Fibroblast of lung (primary cell): Measurements from ENCODE around the gene SPINDOC. TPM values are rescaled to one million over a fixed set of nuclear protein-coding genes. Genes with fewer than 3 reads are reported as not detected.

Source experiments
- DNase-seq, 2 donors: peaks; one replicate each; pipeline versions ENCODE4 v3.0.0 to v3.0.0-alpha.2; 2010; ENCODE audit warnings: low read depth in 2 of 2
- H2AFZ ChIP-seq: 2 replicates; pipeline ENCODE4 v1.5.1; 2012; ENCODE audit warnings: low read length, control low read depth, inconsistent platforms
- H3K27ac ChIP-seq: 2 replicates; pipeline ENCODE4 v1.5.1; 2011; ENCODE audit warnings: low read length, control low read depth; ENCODE audit not compliant: insufficient read depth
- H3K27me3 ChIP-seq: 2 replicates; pipeline ENCODE4 v1.5.1; 2011; ENCODE audit warnings: mild to moderate bottlenecking, low read length; ENCODE audit not compliant: control insufficient read depth, insufficient read depth
- H3K36me3 ChIP-seq: 2 replicates; pipeline ENCODE4 v1.5.1; 2011; ENCODE audit warnings: low read length; ENCODE audit not compliant: control insufficient read depth, insufficient read depth
- H3K4me1 ChIP-seq: 2 replicates; pipeline ENCODE4 v1.5.1; 2011; ENCODE audit warnings: low read length; ENCODE audit not compliant: control insufficient read depth, insufficient read depth; ENCODE audit errors: extremely low read depth
- H3K4me2 ChIP-seq: 2 replicates; pipeline ENCODE4 v1.5.1; 2011; ENCODE audit warnings: low read length, control low read depth; ENCODE audit not compliant: insufficient read depth; ENCODE audit errors: extremely low read depth
- H3K4me3 ChIP-seq, 4 experiments: fragments of 200-600 bp in 1 of 4; sonication (generic) in 1 of 4; replicated peaks in 1 of 4; 2 replicates each; pipeline ENCODE4 v1.5.1; 2011 to 2016; ENCODE audit warnings: low read length in 4 of 4, low read depth in 3 of 4, mild to moderate bottlenecking in 3 of 4, control low read depth in 2 of 4, inconsistent platforms in 1 of 4, mixed read lengths in 1 of 4; ENCODE audit not compliant: insufficient read depth in 1 of 4; ENCODE audit errors: control extremely low read depth in 1 of 4
- H3K79me2 ChIP-seq: 2 replicates; pipeline ENCODE4 v1.5.1; 2012; ENCODE audit warnings: mild to moderate bottlenecking, low read length, inconsistent platforms; ENCODE audit not compliant: control insufficient read depth, insufficient read depth
- H3K9ac ChIP-seq: 2 replicates; pipeline ENCODE4 v1.5.1; 2011; ENCODE audit warnings: mild to moderate bottlenecking, low read length, control low read depth; ENCODE audit not compliant: insufficient read depth
- H3K9me3 ChIP-seq: 2 replicates; pipeline ENCODE4 v1.5.1; 2012; ENCODE audit warnings: low read depth, low read length; ENCODE audit not compliant: control insufficient read depth, insufficient read depth
- H4K20me1 ChIP-seq: 2 replicates; pipeline ENCODE4 v1.5.1; 2011; ENCODE audit warnings: low read length; ENCODE audit not compliant: control insufficient read depth, insufficient read depth; ENCODE audit errors: extremely low read depth
- EZH2 ChIP-seq: IDR thresholded peaks from 2 replicates; pipeline ENCODE4 v1.5.1; 2012; ENCODE audit warnings: low read length, control low read depth, mild to moderate bottlenecking; ENCODE audit errors: missing control alignments
- polyA plus RNA-seq, 2 donors: library from polyadenylated mRNA; depleted of rRNA in 1 of 2; stranded (reverse) in 1 of 2; unstranded in 1 of 2; fragments of >200 nt; gene quantifications; 2 replicates each; pipeline ENCODE4 v1.2.1, GENCODE V29; 2011 to 2012; ENCODE audit warnings: missing spikeins in 1 of 2
- total RNA-seq: library from RNA; depleted of rRNA; stranded (reverse); fragments of >200 nt; gene quantifications from 2 replicates; pipeline ENCODE4 v1.2.1, GENCODE V29; 2014
- TF ChIP-seq, protein P1 (sequence below), 2 donors: IDR thresholded peaks in 1 of 2; conservative IDR thresholded peaks in 1 of 2; 1 replicate in 1 of 2; 2 replicates in 1 of 2; pipeline ENCODE4 v1.5.1; 2011 to 2012; ENCODE audit warnings: low read length in 2 of 2, control low read depth in 1 of 2, inconsistent platforms in 1 of 2, low read depth in 1 of 2, mild to moderate bottlenecking in 1 of 2

The SPINDOC gene
- total and polyA plus RNA-seq, 2 donors (not counting 1 experiment from before 2014, with no cell fraction given), result 10.7 to 10.9 TPM

DNA sequence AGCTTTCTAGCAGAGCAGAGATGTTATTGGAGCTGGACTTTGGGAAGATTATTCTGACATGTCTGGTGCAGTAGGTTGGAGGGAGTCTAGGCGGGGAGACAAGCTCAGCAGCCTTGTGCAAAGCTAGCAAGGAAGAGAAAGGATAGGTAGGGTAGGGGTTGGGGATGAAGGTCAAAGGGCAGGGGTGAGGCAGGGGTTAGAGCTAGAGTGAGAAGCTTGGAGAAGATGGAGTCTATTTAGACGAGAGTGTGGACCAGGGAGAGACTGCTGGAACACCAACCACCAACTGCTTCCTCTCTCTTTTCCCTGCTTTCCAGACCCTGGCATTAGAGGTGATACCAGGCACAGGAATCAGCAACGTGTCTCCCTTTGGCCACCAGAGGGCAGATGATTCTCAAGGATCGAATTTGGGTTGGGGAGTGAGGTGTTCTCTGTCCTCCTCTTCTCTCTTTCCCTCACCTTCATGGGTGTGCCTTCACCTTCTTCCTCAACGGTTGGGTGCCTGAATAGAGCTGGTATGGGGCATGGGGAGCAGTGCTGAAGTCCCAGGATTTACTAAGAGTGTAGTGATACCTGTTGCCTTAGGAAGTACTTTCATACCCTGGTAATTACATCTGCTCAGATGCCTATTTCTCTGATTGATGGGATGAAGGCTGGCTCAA is 23.9 kb downstream of the SPINDOC start:
- H3K4me2 ChIP-seq, result no peak overlapping the region
- H3K27ac ChIP-seq, result no peak overlapping the region
- DNase-seq, result peak; percentile 51 to 74

DNA sequence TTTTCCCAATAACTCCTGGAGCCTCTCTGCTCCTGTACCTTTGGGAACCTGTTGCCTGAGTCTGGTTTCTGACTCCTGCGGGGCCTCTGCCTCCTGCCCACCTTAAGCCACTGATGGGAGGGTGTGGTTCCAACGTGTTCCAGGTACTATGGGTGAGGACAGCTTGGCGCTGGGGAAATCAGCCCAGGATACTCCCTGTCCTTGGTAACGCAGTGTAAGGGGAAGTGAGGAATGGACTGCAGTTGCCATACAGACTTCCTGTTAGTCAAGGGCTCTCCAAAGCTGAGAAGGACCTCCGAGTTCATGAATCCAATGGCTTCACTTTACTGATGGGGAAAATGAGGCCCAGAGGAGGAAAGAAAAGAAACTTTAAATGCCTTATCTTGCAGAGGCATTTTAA is 24.5 kb downstream of the SPINDOC start:
- no peaks in the 10 kb centered on the region for H4K20me1 ChIP-seq
- no peak for TF ChIP-seq EZH2
- TF ChIP-seq, protein P1, sequence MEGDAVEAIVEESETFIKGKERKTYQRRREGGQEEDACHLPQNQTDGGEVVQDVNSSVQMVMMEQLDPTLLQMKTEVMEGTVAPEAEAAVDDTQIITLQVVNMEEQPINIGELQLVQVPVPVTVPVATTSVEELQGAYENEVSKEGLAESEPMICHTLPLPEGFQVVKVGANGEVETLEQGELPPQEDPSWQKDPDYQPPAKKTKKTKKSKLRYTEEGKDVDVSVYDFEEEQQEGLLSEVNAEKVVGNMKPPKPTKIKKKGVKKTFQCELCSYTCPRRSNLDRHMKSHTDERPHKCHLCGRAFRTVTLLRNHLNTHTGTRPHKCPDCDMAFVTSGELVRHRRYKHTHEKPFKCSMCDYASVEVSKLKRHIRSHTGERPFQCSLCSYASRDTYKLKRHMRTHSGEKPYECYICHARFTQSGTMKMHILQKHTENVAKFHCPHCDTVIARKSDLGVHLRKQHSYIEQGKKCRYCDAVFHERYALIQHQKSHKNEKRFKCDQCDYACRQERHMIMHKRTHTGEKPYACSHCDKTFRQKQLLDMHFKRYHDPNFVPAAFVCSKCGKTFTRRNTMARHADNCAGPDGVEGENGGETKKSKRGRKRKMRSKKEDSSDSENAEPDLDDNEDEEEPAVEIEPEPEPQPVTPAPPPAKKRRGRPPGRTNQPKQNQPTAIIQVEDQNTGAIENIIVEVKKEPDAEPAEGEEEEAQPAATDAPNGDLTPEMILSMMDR (conservative IDR thresholded peaks at IDR 0.05 in 1 of 2, IDR thresholded peaks at IDR 0.05 in 1 of 2; ENCODE audit: low read depth in 1 of 2, low read length in 2 of 2), result no peak
- no peak overlapping the region for H2AFZ ChIP-seq
- H3K4me2 ChIP-seq, result peak overlapping the region; percentile 96
- no peaks in the 10 kb centered on the region for H3K9me3 ChIP-seq
- H3K27me3 ChIP-seq, result no peaks in the 10 kb centered on the region
- DNase-seq, result no peak
- H3K4me1 ChIP-seq, result peaks cover 9% of the 10 kb centered on the region
- no peaks in the 10 kb centered on the region for H3K36me3 ChIP-seq
- H3K27ac ChIP-seq, result no peak overlapping the region
- no peak overlapping the region for H3K4me3 ChIP-seq
- H3K9ac ChIP-seq, result no peak overlapping the region
- peaks cover 33% of the 10 kb centered on the region for H3K79me2 ChIP-seq

More for the DNA sequence above, 23.9 kb downstream of the SPINDOC start:
- Histone ChIP-seq H3K27me3 (no peaks in the 10 kb centered on the region), H3K4me3 (no peak overlapping the region), H4K20me1 (no peaks in the 10 kb centered on the region), H2AFZ (no peak overlapping the region), H3K4me1 (peaks cover 9% of the 10 kb centered on the region), H3K79me2 (peaks cover 29% of the 10 kb centered on the region), H3K9ac (no peak overlapping the region), H3K36me3 (no peaks in the 10 kb centered on the region), H3K9me3 (no peaks in the 10 kb centered on the region)
- no peak for TF ChIP-seq EZH2
- TF ChIP-seq, protein P1 (conservative IDR thresholded peaks at IDR 0.05 in 1 of 2, IDR thresholded peaks at IDR 0.05 in 1 of 2; ENCODE audit: low read depth in 1 of 2, low read length in 2 of 2), result peak; percentile 84 to 96

DNA sequence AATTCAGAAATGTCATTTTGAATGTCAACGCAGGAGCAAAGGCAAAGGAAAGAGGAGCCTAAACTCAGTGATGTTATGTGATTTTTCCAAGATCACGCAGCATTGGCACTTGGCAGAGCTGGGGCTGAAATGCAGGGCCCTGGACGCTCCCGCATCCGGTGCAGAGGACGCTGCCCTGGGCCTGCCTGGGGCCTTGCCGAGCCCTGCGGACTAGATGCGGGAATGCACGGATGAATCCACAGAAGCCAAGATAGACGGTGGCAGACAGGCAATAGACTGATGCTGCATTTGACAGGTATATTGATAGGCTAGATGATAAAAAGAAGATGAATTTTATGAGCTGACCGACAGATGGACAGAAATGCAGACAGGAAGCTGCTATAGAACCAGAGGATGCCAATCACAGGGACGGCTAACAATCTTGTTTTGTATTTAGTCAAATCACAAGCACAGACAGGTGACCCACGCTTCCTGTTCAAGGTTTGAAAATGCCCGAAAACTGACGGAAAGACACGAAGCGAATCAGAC is 25.0 kb downstream of the SPINDOC start:
- Histone ChIP-seq H3K4me3 (peak overlapping the region; percentile 17 to 95 (median 47)), H3K79me2 (peaks cover 37% of the 10 kb centered on the region), H3K4me1 (peaks cover 13% of the 10 kb centered on the region), H2AFZ (peak overlapping the region; percentile 82), H4K20me1 (no peaks in the 10 kb centered on the region), H3K27me3 (no peaks in the 10 kb centered on the region), H3K36me3 (no peaks in the 10 kb centered on the region), H3K4me2 (peak overlapping the region; percentile 96), H3K9ac (peak overlapping the region; percentile 48), H3K9me3 (no peaks in the 10 kb centered on the region), H3K27ac (peak overlapping the region; percentile 44)
- no peak for DNase-seq
- no peak for TF ChIP-seq EZH2
- TF ChIP-seq, protein P1 (conservative IDR thresholded peaks at IDR 0.05 in 1 of 2, IDR thresholded peaks at IDR 0.05 in 1 of 2; ENCODE audit: low read depth in 1 of 2, low read length in 2 of 2), result no peak
